ENCODE measurements around the gene PPP1R1C. TPM values are rescaled to one million over a fixed set of nuclear protein-coding genes. Genes with fewer than 3 reads are reported as not detected.
"Not testable (repeated sequence)": the region's sequence is repeated elsewhere in the genome, so short reads cannot be mapped to it uniquely, and the experiment has no call there.

Gene PPP1R1C
- total and polyA plus RNA-seq, 2 donors from 2014 or later = 2.5 TPM

DNA sequence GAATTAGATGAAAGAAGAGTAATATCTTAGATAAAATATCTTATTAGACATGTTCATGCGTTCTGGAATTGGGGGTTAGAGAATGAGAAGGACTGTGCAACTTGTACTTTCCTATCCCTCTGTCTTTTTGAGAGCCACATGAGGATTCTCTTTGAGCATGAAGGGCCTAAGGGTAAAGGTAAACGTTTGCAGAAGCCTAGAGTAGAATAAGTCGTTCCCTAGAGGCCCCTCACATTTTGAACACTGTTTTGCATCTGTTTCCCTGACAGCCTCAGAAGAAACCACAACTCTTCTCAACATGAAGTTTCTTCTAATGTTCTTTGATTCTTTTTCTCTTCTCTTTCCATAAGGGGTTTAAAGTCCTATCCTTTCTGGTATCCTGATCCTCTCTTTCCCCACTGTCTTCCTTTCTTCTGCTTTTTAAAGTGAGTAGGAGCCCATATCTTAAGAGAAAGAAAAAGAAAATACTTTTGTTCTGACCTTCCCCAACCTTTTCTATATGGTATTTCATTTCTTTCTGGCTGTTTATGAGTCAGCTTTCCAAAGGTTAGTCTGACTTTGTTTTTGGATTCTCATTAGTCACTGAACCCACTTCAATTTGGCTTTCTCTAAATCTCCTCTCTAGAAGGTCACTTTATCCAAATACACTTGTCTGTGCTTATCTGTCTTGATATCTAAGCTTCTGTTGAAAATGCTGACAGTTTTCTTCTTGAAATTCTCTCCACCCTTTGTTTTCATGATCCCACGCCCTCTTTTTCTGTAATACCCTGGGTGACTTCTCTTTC, 34.8 kb downstream of the PPP1R1C start:
- TF ChIP-seq CTCF (IDR thresholded peaks at IDR 0.05; ENCODE audit: borderline replicate concordance, extremely low read depth, insufficient read depth) = no peak
- Histone ChIP-seq H3K27ac (ENCODE audit: low read depth in 2 of 2, low read length in 2 of 2) (no peak overlapping the region), H3K9ac (ENCODE audit: low read length in 3 of 3) (no peak overlapping the region), H3K27me3 (ENCODE audit: control insufficient read depth, insufficient read depth, low read length) (no peaks in the 10 kb centered on the region), H3K4me1 (ENCODE audit: control insufficient read depth in 2 of 3, insufficient read depth in 2 of 3, low read depth in 1 of 3, low read length in 3 of 3) (no peaks in the 10 kb centered on the region), H3K36me3 (ENCODE audit: control insufficient read depth in 2 of 3, insufficient read depth in 3 of 3, low read length in 3 of 3) (no peaks in the 10 kb centered on the region), H3K4me3 (ENCODE audit: low read length in 3 of 3) (no peak overlapping the region), H3K9me3 (ENCODE audit: control insufficient read depth in 2 of 3, insufficient read depth in 1 of 3, low read length in 3 of 3) (peaks cover 0 to 8% (median 0%) of the 10 kb centered on the region in 3 donors)
- intact Hi-C loops (cut with DNase I) = no loop called here
- DNase-seq = no peak
- no peak for FAIRE-seq

GRCh38 chr2:182023235-182023634, 37.6 kb downstream of the PPP1R1C start:
- Histone ChIP-seq H3K9ac (ENCODE audit: low read length in 3 of 3) (no peak overlapping the region), H3K36me3 (ENCODE audit: control insufficient read depth in 2 of 3, insufficient read depth in 3 of 3, low read length in 3 of 3) (no peaks in the 10 kb centered on the region), H3K27ac (ENCODE audit: low read depth in 2 of 2, low read length in 2 of 2) (no peak overlapping the region), H3K4me3 (ENCODE audit: low read length in 3 of 3) (no peak overlapping the region), H3K9me3 (ENCODE audit: control insufficient read depth in 2 of 3, insufficient read depth in 1 of 3, low read length in 3 of 3) (peaks cover 0 to 8% (median 0%) of the 10 kb centered on the region in 3 donors), H3K27me3 (ENCODE audit: control insufficient read depth, insufficient read depth, low read length) (no peaks in the 10 kb centered on the region), H3K4me1 (ENCODE audit: control insufficient read depth in 2 of 3, insufficient read depth in 2 of 3, low read depth in 1 of 3, low read length in 3 of 3) (no peaks in the 10 kb centered on the region)
- no peak for FAIRE-seq
- no peak for TF ChIP-seq CTCF (IDR thresholded peaks at IDR 0.05; ENCODE audit: borderline replicate concordance, extremely low read depth, insufficient read depth)
- intact Hi-C loops (cut with DNase I) = no loop called here
- no peak for DNase-seq

- H3K27ac ChIP-seq (ENCODE audit: low read depth in 2 of 2, low read length in 2 of 2); intact Hi-C loops (cut with DNase I); DNase-seq; H3K36me3 ChIP-seq (ENCODE audit: control insufficient read depth in 2 of 3, insufficient read depth in 3 of 3, low read length in 3 of 3); FAIRE-seq; H3K4me3 ChIP-seq (ENCODE audit: low read length in 3 of 3); H3K9ac ChIP-seq (ENCODE audit: low read length in 3 of 3); H3K4me1 ChIP-seq (ENCODE audit: control insufficient read depth in 2 of 3, insufficient read depth in 2 of 3, low read depth in 1 of 3, low read length in 3 of 3); H3K27me3 ChIP-seq (ENCODE audit: control insufficient read depth, insufficient read depth, low read length); H3K9me3 ChIP-seq (ENCODE audit: control insufficient read depth in 2 of 3, insufficient read depth in 1 of 3, low read length in 3 of 3): not testable (repeated sequence)
These were observed 45.2 kb downstream of the PPP1R1C start for GRCh38 chr2:182030875-182031274.

DNA sequence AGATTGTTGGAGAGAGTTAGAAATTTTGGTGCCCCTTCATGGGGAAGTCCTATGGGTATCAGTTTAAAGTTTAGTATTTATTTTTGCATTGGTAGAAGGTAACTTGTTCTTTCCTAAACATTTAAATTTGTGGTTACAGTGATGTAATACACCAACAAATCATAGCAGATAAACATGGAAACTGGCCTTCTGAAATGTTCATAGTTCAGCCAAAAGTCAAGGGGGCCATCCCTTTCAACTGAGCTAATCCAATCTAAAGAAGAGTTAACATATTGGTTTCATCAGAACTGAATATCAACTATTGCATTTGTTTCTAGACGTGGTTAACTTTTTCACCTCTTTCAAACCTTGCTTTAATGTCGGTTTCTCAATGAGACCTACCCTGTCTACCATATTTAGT, 46.3 kb downstream of the PPP1R1C start:
- TF ChIP-seq CTCF (IDR thresholded peaks at IDR 0.05; ENCODE audit: borderline replicate concordance, extremely low read depth, insufficient read depth) = no peak
- DNase-seq (no peak), FAIRE-seq (no peak)
- Histone ChIP-seq H3K27me3 (ENCODE audit: control insufficient read depth, insufficient read depth, low read length) (no peaks in the 10 kb centered on the region), H3K36me3 (ENCODE audit: control insufficient read depth in 2 of 3, insufficient read depth in 3 of 3, low read length in 3 of 3) (no peaks in the 10 kb centered on the region), H3K4me3 (ENCODE audit: low read length in 3 of 3) (no peak overlapping the region), H3K9ac (ENCODE audit: low read length in 3 of 3) (no peak overlapping the region), H3K4me1 (ENCODE audit: control insufficient read depth in 2 of 3, insufficient read depth in 2 of 3, low read depth in 1 of 3, low read length in 3 of 3) (no peaks in the 10 kb centered on the region), H3K9me3 (ENCODE audit: control insufficient read depth in 2 of 3, insufficient read depth in 1 of 3, low read length in 3 of 3) (no peaks in the 10 kb centered on the region), H3K27ac (ENCODE audit: low read depth in 2 of 2, low read length in 2 of 2) (no peak overlapping the region)
- intact Hi-C loops (cut with DNase I) = no loop called here

All from kidney (tissue), 14 donors.